MCF 10A (cell line): Measurements from ENCODE around the gene DHRS13. TPM values are rescaled to one million over a fixed set of nuclear protein-coding genes. Genes with fewer than 3 reads are reported as not detected.
"Not testable (repeated sequence)": the region's sequence is repeated elsewhere in the genome, so short reads cannot be mapped to it uniquely, and the experiment has no call there.

Experiments used
- BruUV-seq: library from RNA; stranded (reverse); fragments of 400-500 nt; replicated peaks from 2 replicates; lab custom pipeline; 2021; lab: Mats Ljungman, UMichigan
- CTCF ChIA-PET: fragments of 300-600 bp; sonication (Branson Sonifier 250); formaldehyde crosslinking; extraction: SDS; loops from one replicate; lab custom pipeline; 2021; ENCODE audit warnings: antibody characterized with exemption, inconsistent platforms; lab: Yijun Ruan, JAX
- POLR2A ChIA-PET: fragments of 300-600, 350-650 bp; sonication (Branson Sonifier 250); formaldehyde crosslinking; extraction: SDS; loops from one replicate; lab custom pipeline; 2020; ENCODE audit warnings: antibody characterized with exemption, inconsistent platforms; lab: Yijun Ruan, JAX
- DNase-seq: peaks from one replicate; pipeline ENCODE4 v3.0.0-alpha.2; 2018; ENCODE audit not compliant: unreplicated experiment
- H3K27ac Mint-ChIP-seq: one replicate; pipeline ENCODE4 v1.8.0; 2022; ENCODE audit warnings: mild to moderate bottlenecking, low read depth, mixed read lengths; ENCODE audit not compliant: unreplicated experiment
- H3K27me3 Mint-ChIP-seq: one replicate; pipeline ENCODE4 v1.8.0; 2022; ENCODE audit warnings: mixed read lengths; ENCODE audit not compliant: insufficient read depth, unreplicated experiment
- H3K36me3 Mint-ChIP-seq: one replicate; pipeline ENCODE4 v1.8.0; 2022; ENCODE audit warnings: mild to moderate bottlenecking, moderate library complexity, mixed read lengths; ENCODE audit not compliant: insufficient read depth, unreplicated experiment
- H3K4me1 Mint-ChIP-seq: one replicate; pipeline ENCODE4 v1.8.0; 2022; ENCODE audit warnings: mixed read lengths; ENCODE audit not compliant: insufficient read depth, unreplicated experiment
- H3K4me3 Mint-ChIP-seq: one replicate; pipeline ENCODE4 v1.8.0; 2022; ENCODE audit warnings: mild to moderate bottlenecking, moderate library complexity, mixed read lengths; ENCODE audit not compliant: unreplicated experiment
- H3K9me3 Mint-ChIP-seq: one replicate; pipeline ENCODE4 v1.8.0; 2022; ENCODE audit warnings: mixed read lengths; ENCODE audit not compliant: unreplicated experiment
- CTCF ChIP-seq: fragments of 200-600 bp; IDR thresholded peaks from one replicate; pipeline ENCODE4 v1.8.0; 2022; ENCODE audit warnings: antibody characterized with exemption, mild to moderate bottlenecking; ENCODE audit not compliant: unreplicated experiment
- intact Hi-C: fragments of 100-400 bp; cut with micrococcal nuclease; formaldehyde crosslinking; loops from 2 replicates; pipeline ENCODE4 v1.14.1; 2022
- total RNA-seq: library from RNA; stranded (reverse); gene quantifications from 2 replicates; pipeline ENCODE4 v1.2.3, GENCODE V29; 2022

DHRS13 gene
- total RNA-seq, 1 experiment from 2014 or later: 9.5 TPM

GRCh38 chr17:28854457-28855335 lies 48.2 kb downstream of the DHRS13 start, which contains the start of gene ERAL1:
Gene ERAL1 (plus strand): TSS chr17:28855016. CDS start chr17:28855035, 19 bp downstream.
- DNase-seq: peak; percentile 93
- ChIA-PET POLR2A (interaction anchor here (0.6 to 1.4 kb wide), 7 partner anchors 12 to 845 kb away, joined by 3 to 6 read pairs (median 3); partner anchors contain the start of gene FAM222B), CTCF (interaction anchor here (0.7 to 1.1 kb wide), 2 partner anchors 63 to 93 kb away, joined by 3 read pairs; no protein-coding TSS in a partner anchor)
- BruUV-seq: no TSS peak
- intact Hi-C loops: loop anchor here (1.0 to 10.0 kb wide), 2 partner anchors 90 to 91 kb away; no protein-coding TSS in a partner anchor
- Mint-ChIP-seq H3K9me3 (no peaks in the 10 kb centered on the region), H3K4me1 (no peaks in the 10 kb centered on the region), H3K36me3 (peaks cover 33% of the 10 kb centered on the region), H3K27ac (peak within 1 kb of the TSS; percentile 87), H3K27me3 (no peaks in the 10 kb centered on the region), H3K4me3 (peak within 1 kb of the TSS; percentile 90)
- no peak for TF ChIP-seq CTCF

GRCh38 chr17:28853295-28853694 lies 49.6 kb downstream of the DHRS13 start:
- Mint-ChIP-seq H3K9me3 (no peaks in the 10 kb centered on the region), H3K36me3 (peaks cover 22% of the 10 kb centered on the region), H3K4me3 (no peak overlapping the region), H3K4me1 (no peaks in the 10 kb centered on the region), H3K27ac (no peak overlapping the region), H3K27me3 (no peaks in the 10 kb centered on the region)
- intact Hi-C loops: loop anchor here (10.0 kb wide), 1 partner anchor 92 kb away; no protein-coding TSS in a partner anchor
- BruUV-seq: no TSS peak
- no peak for DNase-seq
- POLR2A ChIA-PET: interaction anchor here (0.8 to 1.0 kb wide), 3 partner anchors 10 to 14 kb away, joined by 3 to 4 read pairs (median 3); no protein-coding TSS in a partner anchor
- TF ChIP-seq CTCF: no peak
- CTCF ChIA-PET: no interaction called here

- Mint-ChIP-seq H3K27me3 (no peaks in the 10 kb centered on the region), H3K4me1 (no peaks in the 10 kb centered on the region), H3K27ac (no peak overlapping the region), H3K36me3 (peaks cover 1% of the 10 kb centered on the region), H3K9me3 (no peaks in the 10 kb centered on the region), H3K4me3 (no peak overlapping the region)
- ChIA-PET POLR2A (interaction anchor here (0.6 to 0.9 kb wide), 4 partner anchors 10 to 47 kb away, joined by 3 read pairs; no protein-coding TSS in a partner anchor), CTCF (interaction anchor here (0.7 to 1.7 kb wide), 6 partner anchors 9 to 115 kb away, joined by 3 to 7 read pairs (median 3); no protein-coding TSS in a partner anchor)
- peak; percentile 24 for DNase-seq
- no peak for TF ChIP-seq CTCF
- BruUV-seq: no TSS peak
- intact Hi-C loops: no loop called here
Observed at GRCh38 chr17:28849281-28849680, 53.6 kb downstream of the DHRS13 start.

GRCh38 chr17:28848667-28849066 lies 54.2 kb downstream of the DHRS13 start:
- DNase-seq: peak; percentile 42
- peak; percentile 44 for TF ChIP-seq CTCF
- H3K27me3 Mint-ChIP-seq, BruUV-seq, H3K36me3 Mint-ChIP-seq, intact Hi-C loops, H3K27ac Mint-ChIP-seq, H3K4me3 Mint-ChIP-seq, H3K4me1 Mint-ChIP-seq, H3K9me3 Mint-ChIP-seq: not testable (repeated sequence)
- ChIA-PET POLR2A (interaction anchor here (0.6 to 0.9 kb wide), 3 partner anchors 9 to 34 kb away, joined by 3 read pairs; no protein-coding TSS in a partner anchor), CTCF (interaction anchor here (0.6 to 1.7 kb wide), 5 partner anchors 34 to 116 kb away, joined by 3 to 7 read pairs (median 3); no protein-coding TSS in a partner anchor)
